Calu3 (cell line): ENCODE measurements around the gene GASK1A. TPM values are rescaled to one million over a fixed set of nuclear protein-coding genes. Genes with fewer than 3 reads are reported as not detected.
A peak's percentile ranks its signal among the peaks of the same experiment; 100 is the strongest.

Experiments
- Bru-seq: library from RNA; stranded (reverse); fragments of 400-500 nt; gene quantifications from one replicate; lab custom pipeline; 2021; lab: Mats Ljungman, UMichigan
- BruChase-seq, 2 experiments: library from RNA; stranded (reverse); fragments of 400-500 nt; gene quantifications; one replicate each; lab custom pipeline; 2021; lab: Mats Ljungman, UMichigan
- BruUV-seq: library from RNA; stranded (reverse); fragments of 400-500 nt; replicated peaks from 2 replicates; lab custom pipeline; 2021; lab: Mats Ljungman, UMichigan
- CTCF ChIA-PET: fragments of 300-600 bp; sonication (Branson Sonifier 250); formaldehyde crosslinking; loops from one replicate; lab custom pipeline; 2022; ENCODE audit warnings: antibody characterized with exemption; lab: Charles Lee
- DNase-seq: peaks from one replicate; pipeline ENCODE4 v3.0.0; 2022
- H3K27ac Mint-ChIP-seq: one replicate; pipeline ENCODE4 v1.8.0; 2022; ENCODE audit warnings: mixed read lengths; ENCODE audit not compliant: unreplicated experiment
- H3K27me3 Mint-ChIP-seq: one replicate; pipeline ENCODE4 v1.8.0; 2022; ENCODE audit warnings: mixed read lengths; ENCODE audit not compliant: unreplicated experiment
- H3K36me3 Mint-ChIP-seq: one replicate; pipeline ENCODE4 v1.8.0; 2022; ENCODE audit warnings: mild to moderate bottlenecking, moderate library complexity, mixed read lengths; ENCODE audit not compliant: insufficient read depth, unreplicated experiment
- H3K4me1 Mint-ChIP-seq: one replicate; pipeline ENCODE4 v1.8.0; 2022; ENCODE audit warnings: mild to moderate bottlenecking, low read depth, mixed read lengths; ENCODE audit not compliant: unreplicated experiment
- H3K4me3 Mint-ChIP-seq: one replicate; pipeline ENCODE4 v1.8.0; 2022; ENCODE audit warnings: mild to moderate bottlenecking, low read depth, moderate library complexity, mixed read lengths; ENCODE audit not compliant: unreplicated experiment
- H3K9me3 Mint-ChIP-seq: one replicate; pipeline ENCODE4 v1.8.0; 2022; ENCODE audit warnings: low read depth, mixed read lengths; ENCODE audit not compliant: unreplicated experiment
- intact Hi-C: fragments of 100-400 bp; cut with micrococcal nuclease; formaldehyde crosslinking; loops from one replicate; pipeline ENCODE4 v1.10.0; 2022; ENCODE audit not compliant: unreplicated experiment
- long read RNA-seq: library from polyadenylated mRNA; stranded (forward); transcript quantifications from one replicate; pipeline ENCODE4 v2.0.0, GENCODE V29; 2022
- total RNA-seq: library from RNA; stranded (reverse); gene quantifications from 2 replicates; pipeline ENCODE4 v1.2.3, GENCODE V29; 2022
- TF ChIP-seq, protein P1 (sequence below): fragments of 200-600 bp; IDR thresholded peaks from one replicate; pipeline ENCODE4 v1.8.0; 2022; ENCODE audit warnings: antibody characterized with exemption; ENCODE audit not compliant: unreplicated experiment

The GASK1A gene
- 1.6 and 2.3 TPM in 2 replicates for total RNA-seq
- Bru-seq, nascent RNA: percentile 34 among the genes with signal in this experiment
- BruChase-seq, experiment 1, labeled RNA remaining after a 6-hour chase: percentile 58 among the genes with signal in this experiment
- BruChase-seq, experiment 2, labeled RNA remaining after a 2-hour chase: percentile 58 among the genes with signal in this experiment
- long read RNA-seq, partial matches to known transcripts: 0 of 1 reads
- long read RNA-seq, other reads (novel, unspliced or antisense): 1 of 1 reads

- peak within 1 kb of the TSS; percentile 68 for H3K4me3 Mint-ChIP-seq
These were observed at the start of gene GASK1A for GRCh38 chr3:42979044-42979972. TSS of gene GASK1A (plus strand) at chr3:42979311. CDS start at chr3:42979643, 332 bp downstream.

GRCh38 chr3:42934111-42934510, 45.0 kb upstream of the GASK1A start:
- no TSS peak for BruUV-seq
- TF ChIP-seq, protein P1, sequence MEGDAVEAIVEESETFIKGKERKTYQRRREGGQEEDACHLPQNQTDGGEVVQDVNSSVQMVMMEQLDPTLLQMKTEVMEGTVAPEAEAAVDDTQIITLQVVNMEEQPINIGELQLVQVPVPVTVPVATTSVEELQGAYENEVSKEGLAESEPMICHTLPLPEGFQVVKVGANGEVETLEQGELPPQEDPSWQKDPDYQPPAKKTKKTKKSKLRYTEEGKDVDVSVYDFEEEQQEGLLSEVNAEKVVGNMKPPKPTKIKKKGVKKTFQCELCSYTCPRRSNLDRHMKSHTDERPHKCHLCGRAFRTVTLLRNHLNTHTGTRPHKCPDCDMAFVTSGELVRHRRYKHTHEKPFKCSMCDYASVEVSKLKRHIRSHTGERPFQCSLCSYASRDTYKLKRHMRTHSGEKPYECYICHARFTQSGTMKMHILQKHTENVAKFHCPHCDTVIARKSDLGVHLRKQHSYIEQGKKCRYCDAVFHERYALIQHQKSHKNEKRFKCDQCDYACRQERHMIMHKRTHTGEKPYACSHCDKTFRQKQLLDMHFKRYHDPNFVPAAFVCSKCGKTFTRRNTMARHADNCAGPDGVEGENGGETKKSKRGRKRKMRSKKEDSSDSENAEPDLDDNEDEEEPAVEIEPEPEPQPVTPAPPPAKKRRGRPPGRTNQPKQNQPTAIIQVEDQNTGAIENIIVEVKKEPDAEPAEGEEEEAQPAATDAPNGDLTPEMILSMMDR: no peak
- no peak for DNase-seq
- peaks cover 14% of the 10 kb centered on the region for H3K27me3 Mint-ChIP-seq
- no peaks in the 10 kb centered on the region for H3K4me1 Mint-ChIP-seq
- intact Hi-C loops: no loop called here
- peaks cover 5% of the 10 kb centered on the region for H3K36me3 Mint-ChIP-seq
- no peaks in the 10 kb centered on the region for H3K9me3 Mint-ChIP-seq
- H3K27ac Mint-ChIP-seq: no peak overlapping the region
- H3K4me3 Mint-ChIP-seq: no peak overlapping the region
- CTCF ChIA-PET: no interaction called here

More at GRCh38 chr3:42979044-42979972, at the start of gene GASK1A:
- TF ChIP-seq, protein P1: no peak
- intact Hi-C loops: no loop called here
- H3K27ac Mint-ChIP-seq: no peak within 1 kb of the TSS
- no peaks in the 10 kb centered on the region for H3K4me1 Mint-ChIP-seq
- DNase-seq: peak; percentile 38
- no TSS peak for BruUV-seq
- H3K9me3 Mint-ChIP-seq: peaks cover 7% of the 10 kb centered on the region
- H3K27me3 Mint-ChIP-seq: peaks cover 76% of the 10 kb centered on the region
- no peaks in the 10 kb centered on the region for H3K36me3 Mint-ChIP-seq
- CTCF ChIA-PET: interaction anchor here (0.6 kb wide), 1 partner anchor 79 kb away, joined by 3 read pairs; no protein-coding TSS in a partner anchor

GRCh38 chr3:42934910-42935309, 44.2 kb upstream of the GASK1A start:
- no peak for DNase-seq
- no TSS peak for BruUV-seq
- H3K36me3 Mint-ChIP-seq: peaks cover 5% of the 10 kb centered on the region
- H3K27me3 Mint-ChIP-seq: peaks cover 14% of the 10 kb centered on the region
- no peaks in the 10 kb centered on the region for H3K4me1 Mint-ChIP-seq
- no peak overlapping the region for H3K27ac Mint-ChIP-seq
- TF ChIP-seq, protein P1: no peak
- H3K9me3 Mint-ChIP-seq: no peaks in the 10 kb centered on the region
- no peak overlapping the region for H3K4me3 Mint-ChIP-seq
- intact Hi-C loops: no loop called here
- CTCF ChIA-PET: no interaction called here

- Mint-ChIP-seq H3K27me3 (peaks cover 20% of the 10 kb centered on the region), H3K9me3 (no peaks in the 10 kb centered on the region), H3K4me1 (no peaks in the 10 kb centered on the region), H3K36me3 (peaks cover 5% of the 10 kb centered on the region), H3K27ac (no peak overlapping the region), H3K4me3 (peak overlapping the region; percentile 61)
- CTCF ChIA-PET: no interaction called here
- DNase-seq: no peak
- intact Hi-C loops: no loop called here
- TF ChIP-seq, protein P1: no peak
- BruUV-seq: no TSS peak
These were observed 43.6 kb upstream of the GASK1A start for GRCh38 chr3:42935472-42935871.
